GM18873 (cell line): ENCODE measurements around the gene RNF215.

Experiments used
- ATAC-seq: cut with Tn5 transposase; IDR thresholded peaks from one replicate; pipeline ENCODE4 v1.9.1; 2021; ENCODE audit warnings: mild to moderate bottlenecking, moderate library complexity, moderate number of reproducible peaks; ENCODE audit not compliant: unreplicated experiment, low FRiP score

Gene RNF215

DNA sequence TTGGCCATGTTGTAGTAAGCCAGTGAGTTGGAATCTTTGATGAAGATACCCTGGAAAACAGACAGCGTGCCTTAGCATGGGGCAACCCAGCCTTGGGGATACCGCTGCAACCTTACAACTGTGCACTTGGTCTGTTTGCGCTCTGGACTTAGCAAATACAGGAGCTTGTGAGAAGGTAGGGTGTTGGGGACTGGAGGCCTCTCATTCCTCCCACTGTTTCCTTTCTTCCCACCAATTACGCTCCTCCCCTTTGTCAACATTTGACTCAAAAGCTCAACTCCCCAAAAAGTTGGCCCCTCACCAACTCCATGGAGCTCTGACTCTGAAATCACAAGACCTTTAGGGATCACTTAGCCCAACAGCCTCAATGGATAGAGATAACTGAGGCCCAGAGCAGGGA lies 52.6 kb downstream of the RNF215 start:
- no peak for ATAC-seq

DNA sequence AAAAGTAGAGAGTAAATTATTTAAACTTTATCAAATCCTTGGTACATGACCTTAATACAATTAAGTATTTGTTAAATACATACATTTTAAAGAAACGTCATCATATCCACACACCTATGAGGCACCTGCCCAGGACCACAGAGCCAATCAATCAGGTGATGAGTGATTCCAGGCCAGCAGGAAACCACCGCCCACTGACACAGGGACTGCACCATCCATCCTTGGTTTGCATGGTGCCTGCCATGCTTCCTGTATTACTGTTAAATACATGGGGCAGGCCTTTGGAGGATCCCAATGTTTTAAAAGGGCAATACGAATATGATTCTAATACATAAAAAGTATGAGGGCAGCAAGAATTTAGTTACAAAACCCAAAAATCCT lies 53.5 kb downstream of the RNF215 start:
- ATAC-seq: no peak

DNA sequence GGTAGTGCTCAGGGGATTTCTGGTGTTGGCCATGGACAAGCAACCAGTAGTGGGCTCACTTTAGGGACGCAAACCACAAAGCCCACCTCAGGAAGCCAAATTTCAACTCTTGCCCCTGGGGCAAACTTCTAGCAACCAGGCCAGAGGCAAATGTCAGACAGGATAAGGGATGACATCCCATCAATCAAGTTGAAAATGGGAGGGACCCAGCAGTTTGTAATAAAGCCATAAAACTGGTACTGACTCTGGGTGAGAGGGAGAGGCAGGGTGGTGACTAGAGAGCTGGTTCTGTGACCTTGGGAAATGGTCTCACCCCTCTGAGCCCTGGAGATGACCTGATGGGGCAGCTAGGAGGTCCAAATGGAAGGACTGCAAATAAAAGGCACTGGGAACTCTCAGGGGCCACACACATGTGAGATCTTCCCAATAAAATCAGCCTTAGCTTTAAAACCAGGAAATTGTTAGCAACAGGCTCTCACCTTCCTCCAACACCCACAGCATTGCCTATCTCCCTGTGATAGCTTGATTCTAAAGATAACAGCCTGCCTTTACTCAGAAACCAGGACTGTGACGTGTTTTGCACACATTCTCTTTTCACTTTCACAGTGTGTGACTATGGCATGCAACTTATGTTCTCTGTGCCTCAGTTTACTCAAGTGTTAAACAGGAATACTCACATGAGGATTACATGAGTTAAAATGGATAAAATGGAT lies 54.1 kb downstream of the RNF215 start:
- ATAC-seq: no peak

- ATAC-seq: no peak
Measured at GRCh38 chr22:30332551-30332950, 54.7 kb downstream of the RNF215 start.
